Neural cell (in vitro differentiated cells): Measurements from ENCODE around the gene MYCBP2.

Experiments used
- EP300 ChIP-seq: fragments of 450-650 bp; conservative IDR thresholded peaks from 2 replicates; pipeline ENCODE4 v1.6.1; 2014; ENCODE audit warnings: antibody characterized with exemption, mild to moderate bottlenecking, moderate library complexity; ENCODE audit not compliant: poor library complexity, severe bottlenecking
- EZH2 ChIP-seq: fragments of 200-600, 300-800 bp; shearing (Covaris generic), sonication (generic); IDR thresholded peaks from 2 replicates; pipeline ENCODE4 v1.6.1; 2014; ENCODE audit warnings: antibody characterized with exemption, low read length, borderline replicate concordance, mild to moderate bottlenecking; ENCODE audit not compliant: insufficient read depth, poor library complexity, severe bottlenecking
- MXI1 ChIP-seq: fragments of 450-650 bp; conservative IDR thresholded peaks from 2 replicates; pipeline ENCODE4 v1.6.1; 2014; ENCODE audit warnings: antibody characterized with exemption, mild to moderate bottlenecking; ENCODE audit not compliant: poor library complexity, severe bottlenecking
- POLR2AphosphoS5 ChIP-seq: IDR thresholded peaks from 2 replicates; pipeline ENCODE4 v1.6.1; 2012
- TAF1 ChIP-seq: IDR thresholded peaks from 2 replicates; pipeline ENCODE4 v1.6.1; 2012; ENCODE audit warnings: low read depth
- TF ChIP-seq, protein P1 (sequence below): fragments of 450-650 bp; IDR thresholded peaks from 2 replicates; pipeline ENCODE4 v1.5.1; 2014; ENCODE audit warnings: antibody characterized with exemption, mild to moderate bottlenecking, moderate library complexity; ENCODE audit not compliant: poor library complexity, severe bottlenecking

DNA sequence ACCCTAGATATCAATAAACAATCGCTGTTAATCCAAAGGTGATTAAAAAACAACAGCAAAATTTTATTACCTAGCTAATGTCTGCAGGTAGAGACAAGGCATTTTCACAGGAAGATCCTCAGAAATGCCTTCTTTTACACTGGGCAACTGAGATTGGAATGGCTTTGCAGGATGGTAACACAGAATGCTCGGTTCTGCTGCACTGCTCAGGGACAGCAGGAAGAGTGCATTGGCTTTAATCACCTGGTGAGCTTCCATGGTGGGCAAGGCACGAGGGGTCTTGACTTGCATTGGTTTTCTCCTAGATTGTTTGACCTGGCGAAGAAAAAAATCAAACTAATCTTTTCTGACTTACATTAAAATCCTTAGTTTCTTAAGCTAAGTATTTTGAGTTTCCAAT is 231.6 kb downstream of the MYCBP2 start:
- no peak for TF ChIP-seq POLR2AphosphoS5
- TF ChIP-seq, protein P1, sequence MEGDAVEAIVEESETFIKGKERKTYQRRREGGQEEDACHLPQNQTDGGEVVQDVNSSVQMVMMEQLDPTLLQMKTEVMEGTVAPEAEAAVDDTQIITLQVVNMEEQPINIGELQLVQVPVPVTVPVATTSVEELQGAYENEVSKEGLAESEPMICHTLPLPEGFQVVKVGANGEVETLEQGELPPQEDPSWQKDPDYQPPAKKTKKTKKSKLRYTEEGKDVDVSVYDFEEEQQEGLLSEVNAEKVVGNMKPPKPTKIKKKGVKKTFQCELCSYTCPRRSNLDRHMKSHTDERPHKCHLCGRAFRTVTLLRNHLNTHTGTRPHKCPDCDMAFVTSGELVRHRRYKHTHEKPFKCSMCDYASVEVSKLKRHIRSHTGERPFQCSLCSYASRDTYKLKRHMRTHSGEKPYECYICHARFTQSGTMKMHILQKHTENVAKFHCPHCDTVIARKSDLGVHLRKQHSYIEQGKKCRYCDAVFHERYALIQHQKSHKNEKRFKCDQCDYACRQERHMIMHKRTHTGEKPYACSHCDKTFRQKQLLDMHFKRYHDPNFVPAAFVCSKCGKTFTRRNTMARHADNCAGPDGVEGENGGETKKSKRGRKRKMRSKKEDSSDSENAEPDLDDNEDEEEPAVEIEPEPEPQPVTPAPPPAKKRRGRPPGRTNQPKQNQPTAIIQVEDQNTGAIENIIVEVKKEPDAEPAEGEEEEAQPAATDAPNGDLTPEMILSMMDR = no peak
- TF ChIP-seq TAF1 = no peak
- no peak for TF ChIP-seq EP300
- no peak for TF ChIP-seq EZH2
- no peak for TF ChIP-seq MXI1
